NT2/D1 (cell line): ENCODE data around the gene UQCC5.

Experiments
- DNase-seq: peaks from one replicate; pipeline ENCODE4 v3.0.0-alpha.2; 2011; ENCODE audit warnings: low read depth, low spot score
- H3K27me3 ChIP-seq: 2 replicates; pipeline ENCODE4 v1.6.0; 2011; ENCODE audit warnings: mild to moderate bottlenecking; ENCODE audit not compliant: insufficient read length, insufficient read depth
- H3K36me3 ChIP-seq: 2 replicates; pipeline ENCODE4 v1.6.1; 2011; ENCODE audit warnings: mild to moderate bottlenecking, low read length, mixed read lengths; ENCODE audit not compliant: insufficient read depth, insufficient read length
- H3K4me1 ChIP-seq: 2 replicates; pipeline ENCODE4 v1.5.1; 2011; ENCODE audit not compliant: insufficient read depth, insufficient read length
- H3K4me3 ChIP-seq: 2 replicates; pipeline ENCODE4 v1.5.1; 2011; ENCODE audit warnings: low read depth; ENCODE audit not compliant: insufficient read length
- H3K9ac ChIP-seq: 2 replicates; pipeline ENCODE4 v1.6.0; 2011; ENCODE audit warnings: low read depth; ENCODE audit not compliant: insufficient read length
- H3K9me3 ChIP-seq: 2 replicates; pipeline ENCODE4 v1.5.1; 2011; ENCODE audit warnings: mild to moderate bottlenecking, low read length; ENCODE audit not compliant: insufficient read depth
- SUZ12 ChIP-seq: IDR thresholded peaks from 2 replicates; pipeline ENCODE4 v1.6.1; 2011; ENCODE audit not compliant: insufficient read length, insufficient read depth; ENCODE audit errors: extremely low read depth
- YY1 ChIP-seq: IDR thresholded peaks from 2 replicates; pipeline ENCODE4 v1.6.1; 2011; ENCODE audit not compliant: insufficient read length, insufficient read depth
- ZNF274 ChIP-seq: IDR thresholded peaks from 2 replicates; pipeline ENCODE4 v1.6.1; 2011; ENCODE audit warnings: mild to moderate bottlenecking, low read depth, low read length

Gene UQCC5

GRCh38 chr3:52506266-52506966 lies 30.0 kb upstream of the UQCC5 start:
- no peak for TF ChIP-seq YY1
- no peak for TF ChIP-seq SUZ12
- no peak for TF ChIP-seq ZNF274
- Histone ChIP-seq H3K4me3 (no peak overlapping the region), H3K4me1 (peaks cover 30% of the 10 kb centered on the region), H3K36me3 (no peaks in the 10 kb centered on the region), H3K9ac (no peak overlapping the region), H3K27me3 (peaks cover 11% of the 10 kb centered on the region), H3K9me3 (no peaks in the 10 kb centered on the region)
- DNase-seq: no peak

GRCh38 chr3:52507359-52507758 lies 29.0 kb upstream of the UQCC5 start:
- no peaks in the 10 kb centered on the region for H3K9me3 ChIP-seq
- peaks cover 30% of the 10 kb centered on the region for H3K4me1 ChIP-seq
- peak; percentile 38 for DNase-seq
- H3K4me3 ChIP-seq: no peak overlapping the region
- H3K36me3 ChIP-seq: no peaks in the 10 kb centered on the region
- no peak overlapping the region for H3K9ac ChIP-seq
- TF ChIP-seq ZNF274 (no peak), SUZ12 (no peak), YY1 (no peak)
- H3K27me3 ChIP-seq: peaks cover 17% of the 10 kb centered on the region

- DNase-seq: no peak
- peaks cover 17% of the 10 kb centered on the region for H3K27me3 ChIP-seq
- TF ChIP-seq ZNF274 (no peak), YY1 (no peak), SUZ12 (no peak)
- H3K9me3 ChIP-seq: no peaks in the 10 kb centered on the region
- no peak overlapping the region for H3K4me3 ChIP-seq
- H3K9ac ChIP-seq: no peak overlapping the region
- H3K36me3 ChIP-seq: no peaks in the 10 kb centered on the region
- peaks cover 24% of the 10 kb centered on the region for H3K4me1 ChIP-seq
Measured at GRCh38 chr3:52509753-52510328, 26.6 kb upstream of the UQCC5 start.

GRCh38 chr3:52511509-52511908 lies 24.9 kb upstream of the UQCC5 start:
- H3K9me3 ChIP-seq: no peaks in the 10 kb centered on the region
- no peak for DNase-seq
- no peak overlapping the region for H3K9ac ChIP-seq
- TF ChIP-seq YY1 (no peak), SUZ12 (no peak), ZNF274 (no peak)
- no peak overlapping the region for H3K4me3 ChIP-seq
- H3K27me3 ChIP-seq: peaks cover 15% of the 10 kb centered on the region
- H3K4me1 ChIP-seq: peaks cover 11% of the 10 kb centered on the region
- H3K36me3 ChIP-seq: no peaks in the 10 kb centered on the region

GRCh38 chr3:52512105-52512504 lies 24.3 kb upstream of the UQCC5 start:
- H3K36me3 ChIP-seq: no peaks in the 10 kb centered on the region
- no peak overlapping the region for H3K9ac ChIP-seq
- peaks cover 9% of the 10 kb centered on the region for H3K4me1 ChIP-seq
- TF ChIP-seq ZNF274: no peak
- TF ChIP-seq SUZ12: no peak
- TF ChIP-seq YY1: no peak
- H3K27me3 ChIP-seq: peaks cover 14% of the 10 kb centered on the region
- H3K9me3 ChIP-seq: no peaks in the 10 kb centered on the region
- DNase-seq: no peak
- no peak overlapping the region for H3K4me3 ChIP-seq

GRCh38 chr3:52512727-52513126 lies 23.7 kb upstream of the UQCC5 start:
- no peak overlapping the region for H3K4me3 ChIP-seq
- H3K27me3 ChIP-seq: peaks cover 14% of the 10 kb centered on the region
- no peak overlapping the region for H3K9ac ChIP-seq
- TF ChIP-seq SUZ12: no peak
- no peak for TF ChIP-seq YY1
- no peak for TF ChIP-seq ZNF274
- H3K4me1 ChIP-seq: peaks cover 8% of the 10 kb centered on the region
- no peak for DNase-seq
- no peaks in the 10 kb centered on the region for H3K36me3 ChIP-seq
- H3K9me3 ChIP-seq: no peaks in the 10 kb centered on the region

- H3K27me3 ChIP-seq: peaks cover 14% of the 10 kb centered on the region
- no peaks in the 10 kb centered on the region for H3K36me3 ChIP-seq
- TF ChIP-seq SUZ12: no peak
- no peak for TF ChIP-seq YY1
- TF ChIP-seq ZNF274: no peak
- H3K9me3 ChIP-seq: no peaks in the 10 kb centered on the region
- peaks cover 7% of the 10 kb centered on the region for H3K4me1 ChIP-seq
- no peak for DNase-seq
- no peak overlapping the region for H3K9ac ChIP-seq
- no peak overlapping the region for H3K4me3 ChIP-seq
Measured at GRCh38 chr3:52513281-52513680, 23.1 kb upstream of the UQCC5 start.
